ENCODE measurements around the gene MROH8. TPM values are rescaled to one million over a fixed set of nuclear protein-coding genes. Genes with fewer than 3 reads are reported as not detected.
"Not testable (repeated sequence)": the region's sequence is repeated elsewhere in the genome, so short reads cannot be mapped to it uniquely, and the experiment has no call there.

MROH8 gene
- polyA plus RNA-seq, 6 donors from 2014 or later, result 0.89 to 3.9 (median 2.2) TPM

DNA sequence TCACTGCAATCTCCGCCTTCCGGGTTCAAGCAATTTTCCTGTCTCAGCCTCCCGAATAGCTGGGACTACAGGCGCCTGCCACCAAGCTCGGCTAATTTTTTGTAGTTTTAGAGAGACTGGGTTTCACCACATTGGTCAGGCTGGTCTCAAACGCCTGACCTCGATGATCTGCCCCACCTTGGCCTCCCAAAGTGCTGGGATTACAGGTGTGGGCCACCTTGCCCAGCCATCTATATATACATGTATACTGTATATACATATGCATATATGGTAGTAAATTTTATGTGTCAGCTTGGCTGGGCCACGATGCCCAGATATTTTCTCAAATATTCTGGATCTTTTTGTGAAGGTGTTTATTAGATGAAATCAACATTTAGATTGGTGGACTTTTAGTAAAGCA, 102.3 kb downstream of the MROH8 start:
- DNase-seq (no peak), ATAC-seq (ENCODE audit: low read depth in 2 of 2) (no peak)
- Mint-ChIP-seq H3K4me3 (no peak overlapping the region), H3K4me1 (peaks cover 4 to 14% (median 9%) of the 10 kb centered on the region in 3 donors), H3K27me3 (no peaks in the 10 kb centered on the region), H3K9me3 (peaks cover 0 to 7% (median 2%) of the 10 kb centered on the region in 7 donors), H3K27ac (no peak overlapping the region), H3K36me3 (peaks cover 0 to 11% of the 10 kb centered on the region in 2 donors)

- H3K27me3 Mint-ChIP-seq, result no peaks in the 10 kb centered on the region
- peaks cover 7 to 14% (median 10%) of the 10 kb centered on the region in 3 donors for H3K4me1 Mint-ChIP-seq
- peaks cover 0 to 7% (median 2%) of the 10 kb centered on the region in 7 donors for H3K9me3 Mint-ChIP-seq
- H3K27ac Mint-ChIP-seq, result no peak overlapping the region
- ATAC-seq (ENCODE audit: low read depth in 2 of 2) (no peak), DNase-seq (no peak)
- H3K4me3 Mint-ChIP-seq, result no peak overlapping the region
- H3K36me3 Mint-ChIP-seq, result peaks cover 0 to 11% of the 10 kb centered on the region in 2 donors
These were observed 103.2 kb downstream of the MROH8 start for GRCh38 chr20:37075932-37076685.

DNA sequence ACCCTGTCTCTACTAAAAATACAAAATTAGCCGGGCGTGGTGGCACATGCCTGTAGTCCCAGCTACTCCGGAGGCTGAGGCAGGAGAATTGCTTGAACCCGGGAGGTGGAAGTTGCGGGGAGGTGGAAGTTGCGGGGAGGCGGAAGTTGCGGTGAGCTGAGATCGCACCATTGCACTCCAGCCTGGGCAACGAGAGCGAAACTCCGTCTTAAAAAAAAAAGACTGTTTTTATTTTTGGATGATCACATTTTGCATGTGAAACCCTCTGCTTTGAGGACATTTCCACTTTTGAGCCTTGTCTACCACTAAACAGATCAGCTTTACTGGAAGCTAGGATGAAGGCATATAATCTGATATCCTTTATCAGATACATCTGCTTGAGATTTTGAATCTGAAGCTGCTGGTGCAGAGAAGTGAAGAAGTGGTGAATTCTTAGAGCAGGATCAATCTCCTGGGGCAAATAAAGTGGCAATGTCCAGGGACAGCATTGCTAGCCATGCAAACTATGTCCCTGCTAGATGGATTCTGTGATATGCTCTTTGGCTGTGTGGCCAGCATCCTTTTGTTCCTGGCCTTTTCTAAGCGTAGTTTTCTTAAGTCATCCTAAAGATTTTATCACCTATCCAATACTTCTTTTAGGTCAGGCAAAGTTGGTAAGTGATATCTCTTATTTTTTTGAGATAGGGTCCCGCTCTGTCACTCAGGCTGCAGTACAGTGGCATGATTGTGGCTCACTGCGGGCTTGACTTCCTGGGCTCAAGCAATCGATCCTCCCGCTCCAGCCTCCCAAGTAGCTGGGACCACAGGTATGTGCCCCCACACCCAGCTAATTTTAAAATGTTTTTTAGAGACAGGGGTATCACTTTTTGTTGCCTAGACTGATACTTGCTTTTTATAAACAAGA, 106.8 kb downstream of the MROH8 start:
- peaks cover 0 to 7% (median 2%) of the 10 kb centered on the region in 7 donors for H3K9me3 Mint-ChIP-seq
- H3K27me3 Mint-ChIP-seq, result no peaks in the 10 kb centered on the region
- peak overlapping the region in 2 of 6 donors; percentile 31 to 90 for H3K27ac Mint-ChIP-seq
- ATAC-seq (ENCODE audit: low read depth in 2 of 2) (no peak), DNase-seq (no peak)
- H3K4me3 Mint-ChIP-seq, result peak overlapping the region in 1 of 8 donors; percentile 15
- H3K4me1 Mint-ChIP-seq, result peaks cover 4 to 14% (median 10%) of the 10 kb centered on the region in 3 donors
- peaks cover 0 to 11% of the 10 kb centered on the region in 2 donors for H3K36me3 Mint-ChIP-seq

DNA sequence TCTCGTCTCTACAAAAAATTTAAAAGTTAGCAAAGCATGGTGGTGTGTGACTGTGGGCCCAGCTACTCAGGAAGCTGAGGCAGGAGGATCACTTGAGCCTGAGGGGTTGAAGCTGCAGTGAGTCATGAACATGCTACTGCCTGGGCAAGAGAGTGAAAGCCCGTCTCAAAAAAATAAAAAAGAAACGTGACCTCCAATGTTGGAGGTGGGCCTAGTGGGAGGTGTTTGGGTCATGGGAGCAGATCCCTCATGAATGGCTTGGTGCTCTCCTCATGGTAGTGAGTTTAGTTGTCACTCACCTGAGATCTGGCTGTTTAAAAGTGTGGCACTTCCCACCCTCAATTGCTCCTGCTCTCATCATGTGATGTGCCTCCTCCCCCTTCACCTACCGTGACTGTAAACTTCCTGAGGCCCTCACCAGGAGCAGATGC, 107.9 kb downstream of the MROH8 start:
- DNase-seq (no peak), ATAC-seq (ENCODE audit: low read depth in 2 of 2) (no peak)
- Mint-ChIP-seq H3K4me3 (peak overlapping the region in 1 of 8 donors; percentile 25), H3K36me3 (peaks cover 0 to 13% of the 10 kb centered on the region in 2 donors), H3K27ac (peak overlapping the region in 3 of 6 donors; percentile 67 to 90 (median 70)), H3K9me3 (peaks cover 0 to 7% (median 2%) of the 10 kb centered on the region in 7 donors), H3K4me1 (peaks cover 4 to 14% (median 10%) of the 10 kb centered on the region in 3 donors), H3K27me3 (no peaks in the 10 kb centered on the region)

- Mint-ChIP-seq H3K4me1 (peaks cover 4 to 14% (median 10%) of the 10 kb centered on the region in 3 donors), H3K36me3 (peaks cover 0 to 14% of the 10 kb centered on the region in 2 donors)
- DNase-seq; H3K4me3 Mint-ChIP-seq; H3K27me3 Mint-ChIP-seq; ATAC-seq (ENCODE audit: low read depth in 2 of 2); H3K9me3 Mint-ChIP-seq; H3K27ac Mint-ChIP-seq: not testable (repeated sequence)
These were observed 109.8 kb downstream of the MROH8 start for GRCh38 chr20:37069563-37069962.

DNA sequence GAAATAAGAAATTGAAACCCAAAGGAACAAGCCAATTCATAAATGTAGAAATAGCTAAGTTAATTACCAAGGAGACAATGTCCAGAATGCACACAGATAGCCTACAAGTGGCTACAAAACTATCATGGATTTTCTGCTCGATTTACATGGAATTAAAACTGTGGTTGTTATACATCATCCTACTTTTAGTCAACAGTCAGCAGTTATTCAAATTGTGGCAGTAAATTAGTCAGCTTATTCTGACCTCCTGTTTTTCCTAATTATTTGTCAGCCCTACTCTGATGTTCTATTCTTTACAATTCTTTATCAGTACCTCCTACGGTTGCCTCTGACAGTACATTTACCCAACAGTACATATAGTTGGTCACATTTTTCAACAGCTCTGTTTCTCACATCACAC, 113.2 kb downstream of the MROH8 start:
- no peak overlapping the region for H3K4me3 Mint-ChIP-seq
- peaks cover 0 to 20% of the 10 kb centered on the region in 2 donors for H3K36me3 Mint-ChIP-seq
- H3K27me3 Mint-ChIP-seq, result no peaks in the 10 kb centered on the region
- DNase-seq (no peak), ATAC-seq (ENCODE audit: low read depth in 2 of 2) (no peak)
- no peaks in the 10 kb centered on the region for H3K9me3 Mint-ChIP-seq
- peaks cover 0 to 4% (median 0%) of the 10 kb centered on the region in 3 donors for H3K4me1 Mint-ChIP-seq
- H3K27ac Mint-ChIP-seq, result no peak overlapping the region

DNA sequence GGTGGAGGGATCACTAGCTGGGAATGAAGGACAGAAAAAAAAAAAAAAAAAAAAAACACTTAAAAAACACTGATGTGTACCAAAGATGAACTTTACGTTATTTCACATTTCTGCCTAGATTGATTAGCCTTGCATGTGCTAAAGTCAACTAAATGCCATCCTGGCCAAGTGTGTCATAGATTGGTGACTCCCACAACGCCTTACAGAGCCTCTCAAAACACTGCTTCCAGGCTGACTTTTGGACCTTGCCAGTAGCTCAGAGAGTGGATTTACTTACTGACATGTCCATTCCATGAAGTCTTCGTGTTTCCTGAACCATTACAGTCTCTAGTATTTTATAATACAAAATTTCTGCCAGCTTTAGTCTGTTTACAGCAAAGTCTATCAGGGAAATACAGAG, 124.1 kb downstream of the MROH8 start:
- Mint-ChIP-seq H3K4me1 (no peaks in the 10 kb centered on the region), H3K9me3 (no peaks in the 10 kb centered on the region), H3K27me3 (no peaks in the 10 kb centered on the region), H3K27ac (no peak overlapping the region), H3K4me3 (no peak overlapping the region), H3K36me3 (peaks cover 41 to 43% of the 10 kb centered on the region in 2 donors)
- ATAC-seq (ENCODE audit: low read depth in 2 of 2), result no peak
- no peak for DNase-seq

- Mint-ChIP-seq H3K4me1 (no peaks in the 10 kb centered on the region), H3K36me3 (peaks cover 35 to 49% of the 10 kb centered on the region in 2 donors)
These were observed 126.0 kb downstream of the MROH8 start for GRCh38 chr20:37053230-37053950.

More at GRCh38 chr20:37053230-37053950, 126.0 kb downstream of the MROH8 start:
- no peaks in the 10 kb centered on the region for H3K27me3 Mint-ChIP-seq
- peak overlapping the region in 1 of 6 donors; percentile 24 for H3K27ac Mint-ChIP-seq
- H3K4me3 Mint-ChIP-seq, result no peak overlapping the region
- no peaks in the 10 kb centered on the region for H3K9me3 Mint-ChIP-seq
- ATAC-seq (ENCODE audit: low read depth in 2 of 2), result no peak
- DNase-seq, result no peak

Other genes starting within 250 kb of the MROH8 start
- 10 to 100 TPM; 13.8 to 25.1 (median 20.1) TPM for gene SAMHD1, start 227.8 kb downstream of the MROH8 start, polyA plus RNA-seq (ENCODE audit: low read depth in 6 of 6)
- gene RBL1, start 83.6 kb downstream of the MROH8 start, polyA plus RNA-seq (ENCODE audit: low read depth in 6 of 6), result 10 to 100 TPM in 1 of 6 donors, 1 to 10 TPM in 5; 3.3 to 15.4 (median 7.0) TPM
- gene RPN2, start 218 bp downstream of the MROH8 start, polyA plus RNA-seq (ENCODE audit: low read depth in 6 of 6), result 100 to 1,000 TPM; 190 to 343 (median 199) TPM
- not detected for gene GHRH, start 82.3 kb upstream of the MROH8 start, polyA plus RNA-seq (ENCODE audit: low read depth in 6 of 6)
- gene MANBAL, start 110.1 kb upstream of the MROH8 start, polyA plus RNA-seq (ENCODE audit: low read depth in 6 of 6), result 10 to 100 TPM; 19.4 to 39.0 (median 25.7) TPM
- 1 to 10 TPM in 5 of 6 donors, not detected in 1; 1.2 to 2.3 (median 1.7) TPM for gene SRC, start 166.6 kb upstream of the MROH8 start, polyA plus RNA-seq (ENCODE audit: low read depth in 6 of 6)